H9 (cell line): ENCODE data around the gene HRNR. TPM values are rescaled to one million over a fixed set of nuclear protein-coding genes. Genes with fewer than 3 reads are reported as not detected.

ENCODE experiments used
- DNase-seq: peaks from one replicate; pipeline ENCODE4 v3.0.0-alpha.2; 2017
- H2AFZ ChIP-seq: one replicate; pipeline ENCODE4 v1.6.1; 2013; ENCODE audit warnings: mild to moderate bottlenecking, low read length, control low read depth, moderate library complexity
- H2AK5ac ChIP-seq: 2 replicates; pipeline ENCODE4 v1.6.1; 2013; ENCODE audit warnings: low read length, control low read depth, mixed read lengths; ENCODE audit not compliant: insufficient read length
- H2BK120ac ChIP-seq: one replicate; pipeline ENCODE4 v1.6.1; 2013; ENCODE audit warnings: low read depth, mild to moderate bottlenecking, low read length, control low read depth, inconsistent platforms; ENCODE audit not compliant: poor library complexity, severe bottlenecking
- H2BK12ac ChIP-seq: 2 replicates; pipeline ENCODE4 v1.6.1; 2013; ENCODE audit warnings: low read length, control low read depth, mixed read lengths, low read depth; ENCODE audit not compliant: insufficient read length
- H2BK15ac ChIP-seq: 2 replicates; pipeline ENCODE4 v1.6.1; 2013; ENCODE audit warnings: low read depth, low read length, control low read depth
- H2BK20ac ChIP-seq: one replicate; pipeline ENCODE4 v1.6.1; 2013; ENCODE audit warnings: low read depth, mild to moderate bottlenecking, low read length, control low read depth, inconsistent platforms; ENCODE audit not compliant: poor library complexity, severe bottlenecking
- H2BK5ac ChIP-seq: 2 replicates; pipeline ENCODE4 v1.6.1; 2013; ENCODE audit warnings: low read length, control low read depth, mixed read lengths; ENCODE audit not compliant: insufficient read length
- H3K14ac ChIP-seq: 2 replicates; pipeline ENCODE4 v1.6.1; 2013; ENCODE audit warnings: low read length, control low read depth; ENCODE audit not compliant: insufficient read depth
- H3K18ac ChIP-seq: 2 replicates; pipeline ENCODE4 v1.6.1; 2013; ENCODE audit warnings: low read depth, mild to moderate bottlenecking, mixed read lengths, low read length, control low read depth; ENCODE audit not compliant: insufficient read length
- H3K23ac ChIP-seq: 2 replicates; pipeline ENCODE4 v1.6.1; 2013; ENCODE audit warnings: low read length, control low read depth, mixed read lengths, low read depth; ENCODE audit not compliant: insufficient read length
- H3K23me2 ChIP-seq: 2 replicates; pipeline ENCODE4 v1.6.1; 2013; ENCODE audit warnings: low read depth, mild to moderate bottlenecking, mixed read lengths, low read length, control low read depth; ENCODE audit not compliant: insufficient read length, poor library complexity, severe bottlenecking
- H3K27ac ChIP-seq: 2 replicates; pipeline ENCODE4 v1.5.1; 2013; ENCODE audit warnings: low read length, control low read depth, mixed read lengths, low read depth; ENCODE audit not compliant: insufficient read length
- H3K27me3 ChIP-seq: 2 replicates; pipeline ENCODE4 v1.6.1; 2013; ENCODE audit warnings: low read length, control low read depth, inconsistent platforms; ENCODE audit not compliant: insufficient read depth
- H3K4ac ChIP-seq: 2 replicates; pipeline ENCODE4 v1.6.1; 2013; ENCODE audit warnings: low read depth, mild to moderate bottlenecking, control low read depth, inconsistent platforms, low read length, moderate library complexity
- H3K4me1 ChIP-seq: 2 replicates; pipeline ENCODE4 v1.6.1; 2013; ENCODE audit warnings: low read length, control low read depth, inconsistent platforms; ENCODE audit not compliant: insufficient read depth
- H3K4me2 ChIP-seq: 2 replicates; pipeline ENCODE4 v1.6.1; 2013; ENCODE audit warnings: low read length, control low read depth, mixed read lengths; ENCODE audit not compliant: insufficient read length, insufficient read depth
- H3K56ac ChIP-seq: 2 replicates; pipeline ENCODE4 v1.6.1; 2013; ENCODE audit warnings: low read depth, mild to moderate bottlenecking, mixed read lengths, low read length, control low read depth; ENCODE audit not compliant: insufficient read length
- H3K79me1 ChIP-seq: 2 replicates; pipeline ENCODE4 v1.6.1; 2013; ENCODE audit warnings: low read depth, mild to moderate bottlenecking, moderate library complexity, low read length, control low read depth, inconsistent platforms; ENCODE audit not compliant: insufficient read depth, poor library complexity, severe bottlenecking
- H3K79me2 ChIP-seq: 2 replicates; pipeline ENCODE4 v1.6.1; 2013; ENCODE audit warnings: low read length, control low read depth, inconsistent platforms; ENCODE audit not compliant: insufficient read depth
- H3K9ac ChIP-seq: 2 replicates; pipeline ENCODE4 v1.6.1; 2013; ENCODE audit warnings: low read length, control low read depth, mixed read lengths; ENCODE audit not compliant: insufficient read length; ENCODE audit errors: extremely low read depth
- H3K9me3 ChIP-seq: one replicate; pipeline ENCODE4 v1.6.1; 2013; ENCODE audit warnings: low read depth, low read length, inconsistent platforms; ENCODE audit not compliant: control insufficient read depth
- H3T11ph ChIP-seq: one replicate; pipeline ENCODE4 v1.6.1; 2013; ENCODE audit warnings: mild to moderate bottlenecking, low read length, control low read depth, inconsistent platforms
- H4K20me1 ChIP-seq: one replicate; pipeline ENCODE4 v1.6.1; 2013; ENCODE audit not compliant: control insufficient read depth, insufficient read length, insufficient read depth
- H4K5ac ChIP-seq: 2 replicates; pipeline ENCODE4 v1.6.1; 2013; ENCODE audit warnings: low read depth, mild to moderate bottlenecking, mixed read lengths, low read length, control low read depth; ENCODE audit not compliant: insufficient read length
- H4K8ac ChIP-seq: replicated peaks from 2 replicates; pipeline ENCODE4 v1.6.1; 2013; ENCODE audit warnings: low read length, control low read depth, mixed read lengths, low read depth; ENCODE audit not compliant: insufficient read length
- H4K91ac ChIP-seq: 2 replicates; pipeline ENCODE4 v1.6.1; 2013; ENCODE audit warnings: low read depth, mild to moderate bottlenecking, moderate library complexity, mixed read lengths, low read length, control low read depth; ENCODE audit not compliant: insufficient read length
- H3K27ac Mint-ChIP-seq, 3 experiments: 2 replicates in 2 of 3; 3 replicates in 1 of 3; pipeline ENCODE4 v1.8.0; 2020 to 2021; ENCODE audit warnings: mixed read lengths in 3 of 3, mild to moderate bottlenecking in 1 of 3, moderate library complexity in 1 of 3
- H3K27me3 Mint-ChIP-seq: 2 replicates; pipeline ENCODE4 v1.8.0; 2021; ENCODE audit warnings: low read depth, mild to moderate bottlenecking, moderate library complexity, mixed read lengths
- H3K36me3 Mint-ChIP-seq, 3 experiments: 2 replicates in 2 of 3; 3 replicates in 1 of 3; pipeline ENCODE4 v1.8.0; 2020 to 2021; ENCODE audit warnings: low read depth in 3 of 3, mixed read lengths in 3 of 3; ENCODE audit not compliant: insufficient read depth in 1 of 3
- H3K4me1 Mint-ChIP-seq, 2 experiments: 2 replicates each; pipeline ENCODE4 v1.8.0; 2020; ENCODE audit warnings: mixed read lengths in 2 of 2
- H3K4me3 Mint-ChIP-seq, 2 experiments: 2 replicates in 1 of 2; 3 replicates in 1 of 2; pipeline ENCODE4 v1.8.0; 2020 to 2021; ENCODE audit warnings: mild to moderate bottlenecking in 2 of 2, mixed read lengths in 2 of 2, moderate library complexity in 1 of 2
- H3K9me3 Mint-ChIP-seq, 2 experiments: 2 replicates in 1 of 2; 3 replicates in 1 of 2; pipeline ENCODE4 v1.8.0; 2020; ENCODE audit warnings: mild to moderate bottlenecking in 2 of 2, mixed read lengths in 2 of 2, moderate library complexity in 1 of 2
- CTCF ChIP-seq: fragments of 200-600 bp; sonication (generic); conservative IDR thresholded peaks from 3 replicates; pipeline ENCODE4 v1.8.0; 2021; ENCODE audit warnings: antibody characterized with exemption, mild to moderate bottlenecking
- WGBS: extraction: QIAGEN DNeasy Blood & Tissue Kit; methylation state at CpG from one replicate; pipeline ENCODE4 v1.1.7; 2013; ENCODE audit warnings: missing lambda C conversion rate, low lambda C conversion rate, mixed read lengths; ENCODE audit not compliant: insufficient read length; ENCODE audit errors: extremely low coverage; 5-methylcytosine and 5-hydroxymethylcytosine counted together
- total RNA-seq: library from RNA; stranded (reverse); gene quantifications from 2 replicates; pipeline ENCODE4 v1.2.1, GENCODE V29; 2021

HRNR gene
- total RNA-seq, 1 experiment from 2014 or later = not detected

GRCh38 chr1:152191260-152191659 lies 32.7 kb downstream of the HRNR start:
- Histone ChIP-seq H3K4me2 (no peak overlapping the region), H4K91ac (no peak overlapping the region), H2BK120ac (no peak overlapping the region), H3T11ph (no peak overlapping the region), H3K18ac (no peak overlapping the region), H2AK5ac (no peak overlapping the region), H4K8ac (no peak overlapping the region), H3K23ac (no peak overlapping the region), H3K9ac (no peak overlapping the region), H3K56ac (no peak overlapping the region), H3K27ac (no peak overlapping the region), H3K4me1 (no peaks in the 10 kb centered on the region), H3K79me2 (no peaks in the 10 kb centered on the region), H2BK20ac (no peak overlapping the region), H3K4ac (no peak overlapping the region), H2BK5ac (no peak overlapping the region), H3K14ac (no peak overlapping the region), H3K23me2 (no peaks in the 10 kb centered on the region), H3K27me3 (no peaks in the 10 kb centered on the region), H2BK15ac (no peak overlapping the region), H2AFZ (no peak overlapping the region), H2BK12ac (no peak overlapping the region), H3K9me3 (peaks cover 39% of the 10 kb centered on the region), H3K79me1 (no peaks in the 10 kb centered on the region), H4K20me1 (no peaks in the 10 kb centered on the region), H4K5ac (no peak overlapping the region)
- no CpG with 5 or more reads among the region's 5 CpGs for WGBS
- no peaks in the 10 kb centered on the region for H3K4me1 Mint-ChIP-seq
- H3K27me3 Mint-ChIP-seq = no peaks in the 10 kb centered on the region
- peaks cover 69 to 84% of the 10 kb centered on the region in 2 experiments for H3K9me3 Mint-ChIP-seq
- no peak overlapping the region for H3K27ac Mint-ChIP-seq
- DNase-seq = no peak
- no peak overlapping the region for H3K4me3 Mint-ChIP-seq
- H3K36me3 Mint-ChIP-seq = peaks cover 0 to 8% (median 3%) of the 10 kb centered on the region in 3 experiments; a peak in 5 of 7 replicates
- TF ChIP-seq CTCF = no peak
